ENCODE measurements around the gene RINL.
A peak's percentile ranks its signal among the peaks of the same experiment; 100 is the strongest.

The RINL gene

DNA sequence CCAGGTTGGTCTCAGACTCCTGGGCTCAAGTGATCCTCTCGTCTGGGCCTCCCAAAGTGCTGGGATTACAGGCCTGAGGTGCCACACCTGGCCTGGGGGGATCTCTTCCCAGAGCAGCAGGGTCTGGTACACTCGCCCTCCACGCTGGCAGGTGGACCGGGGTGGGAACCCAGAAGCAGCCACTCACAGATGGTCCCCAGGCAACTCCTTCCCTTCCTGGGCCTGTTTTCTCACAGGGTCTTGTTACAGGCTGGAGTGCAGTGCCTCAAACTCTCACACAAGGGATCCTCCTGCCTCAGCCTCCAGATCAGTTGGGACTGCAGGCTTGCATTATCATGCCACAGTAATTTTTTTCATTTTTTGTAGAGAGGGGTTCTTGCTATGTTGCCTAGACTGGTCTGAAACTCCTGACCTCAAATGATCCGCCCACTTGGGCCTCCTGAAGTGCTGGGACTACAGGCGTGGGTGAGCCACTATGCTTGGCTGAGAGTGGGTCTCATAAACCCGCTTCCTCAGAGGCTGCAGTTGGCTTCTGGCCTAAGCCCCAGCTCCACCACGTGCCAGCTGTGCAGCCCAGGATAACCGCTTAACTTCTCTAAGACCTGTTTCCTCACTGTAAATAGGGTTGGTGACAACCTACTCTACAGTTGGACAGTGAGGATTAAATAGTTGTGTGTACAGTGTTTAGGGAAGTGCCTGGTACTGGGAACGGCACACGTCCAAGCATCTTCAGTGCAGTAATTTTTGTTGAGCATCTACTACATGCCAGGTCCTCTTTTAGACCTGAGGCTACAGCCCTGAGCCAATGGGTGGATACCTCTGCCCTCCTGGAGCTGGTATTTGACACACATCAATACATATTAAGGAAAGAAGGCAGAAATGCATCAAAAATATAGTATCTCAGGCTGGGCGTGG is 34.8 kb upstream of the RINL start:
- DNase-seq (ENCODE audit: insufficient read length, low spot score) (no peak), FAIRE-seq (no peak)
- no peak for TF ChIP-seq POLR2A (IDR thresholded peaks at IDR 0.05; ENCODE audit: low read depth, low read length)

DNA sequence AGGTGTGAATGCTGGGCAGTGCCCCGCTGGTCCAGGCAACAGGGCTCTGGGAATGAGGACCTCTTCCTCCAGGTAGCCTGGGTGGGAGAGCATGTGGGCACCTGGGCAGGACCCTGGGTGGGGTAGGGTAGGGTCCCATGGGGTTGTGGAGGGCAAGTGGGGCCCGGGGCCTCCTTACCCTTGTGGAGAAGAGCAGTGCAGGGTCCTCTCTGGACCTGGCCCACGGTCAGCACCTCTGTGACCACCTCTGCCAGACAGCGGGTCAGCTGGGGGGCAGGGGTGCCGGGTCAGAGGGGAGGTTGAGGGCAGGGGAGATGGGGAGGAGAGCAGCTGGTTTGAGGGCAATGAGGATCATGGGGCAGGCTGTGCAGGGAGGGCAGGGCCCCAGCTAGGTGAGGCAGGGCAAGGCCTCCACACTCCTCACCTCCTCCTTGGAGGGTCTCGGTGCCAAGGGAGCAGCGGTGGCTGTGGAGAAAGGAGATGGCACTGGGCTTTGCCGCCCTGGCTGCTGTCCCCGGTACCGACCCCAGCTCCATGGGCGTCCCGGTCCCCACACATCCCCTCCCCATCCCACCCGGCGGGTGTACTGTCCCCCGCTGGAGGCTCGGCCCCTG is 33.4 kb upstream of the RINL start:
- FAIRE-seq (no peak), DNase-seq (ENCODE audit: insufficient read length, low spot score) (no peak)
- TF ChIP-seq POLR2A (IDR thresholded peaks at IDR 0.05; ENCODE audit: low read depth, low read length): no peak

DNA sequence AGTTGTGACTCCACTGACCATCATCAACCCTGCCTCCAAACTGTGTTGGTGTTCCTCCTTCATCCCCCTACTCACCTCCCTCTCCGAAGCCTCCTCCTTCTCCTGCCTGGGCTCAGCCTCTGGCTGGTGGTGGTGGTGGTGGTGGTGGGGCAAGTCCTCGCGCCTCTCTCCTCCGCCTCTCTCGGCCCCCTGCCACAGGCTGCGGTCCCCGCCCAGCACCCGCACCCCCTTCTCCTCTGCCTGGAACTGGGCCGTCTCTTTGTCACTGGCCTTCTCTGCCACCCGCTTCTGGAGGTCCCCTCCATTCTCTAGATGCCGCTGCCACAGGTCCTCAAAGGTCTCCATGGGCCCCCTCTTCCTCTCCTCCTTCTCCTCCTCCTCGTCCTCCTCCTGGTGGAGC is 32.4 kb upstream of the RINL start:
- no peak for TF ChIP-seq POLR2A (IDR thresholded peaks at IDR 0.05; ENCODE audit: low read depth, low read length)
- DNase-seq (ENCODE audit: insufficient read length, low spot score) (no peak), FAIRE-seq (no peak)

DNA sequence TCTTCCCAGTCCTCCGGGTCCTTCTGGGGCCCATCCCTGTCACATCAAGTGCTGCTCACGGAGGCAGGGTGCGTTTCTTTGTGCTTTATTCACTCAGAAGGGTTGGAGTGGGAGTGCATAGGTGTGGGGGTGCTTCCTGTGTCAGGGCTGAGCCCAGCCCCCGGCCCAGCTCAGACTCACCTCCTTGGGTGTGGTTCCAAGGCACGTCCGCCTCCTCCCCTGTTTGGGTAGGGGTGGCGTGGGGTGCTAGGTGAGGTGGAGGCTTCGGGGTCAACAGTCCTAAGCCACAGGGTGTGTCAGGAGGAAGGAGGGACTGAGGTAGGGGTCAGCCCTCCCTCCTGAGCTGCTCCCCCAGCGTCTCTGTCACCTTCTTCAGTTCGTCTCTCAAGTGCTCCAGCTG is 30.8 kb upstream of the RINL start:
- no peak for FAIRE-seq
- no peak for TF ChIP-seq POLR2A (IDR thresholded peaks at IDR 0.05; ENCODE audit: low read depth, low read length)

DNA sequence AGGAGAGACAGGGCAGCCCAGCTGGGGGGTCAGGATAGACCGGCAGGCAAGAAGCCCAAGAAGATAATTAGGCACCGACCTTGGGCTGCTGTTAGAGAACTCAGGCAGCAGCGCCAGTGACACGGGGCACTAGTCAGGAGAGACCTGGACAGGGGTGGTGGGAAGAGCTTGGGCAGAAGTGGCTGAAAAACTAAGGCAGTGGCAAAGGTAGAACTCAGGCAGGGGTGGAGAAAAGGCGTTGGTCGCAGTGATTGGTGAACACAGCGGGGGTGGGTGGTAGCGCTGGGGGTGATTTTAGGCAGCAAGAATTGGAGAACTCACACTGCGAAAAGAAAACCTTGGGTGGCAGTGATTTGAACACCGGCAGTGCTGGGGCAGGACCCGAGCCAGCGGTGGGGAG is 29.6 kb upstream of the RINL start:
- FAIRE-seq (no peak), DNase-seq (ENCODE audit: insufficient read length, low spot score) (no peak)
- no peak for TF ChIP-seq POLR2A (IDR thresholded peaks at IDR 0.05; ENCODE audit: low read depth, low read length)

More for the DNA sequence above, 30.8 kb upstream of the RINL start:
- no peak for DNase-seq (ENCODE audit: insufficient read length, low spot score)

DNA sequence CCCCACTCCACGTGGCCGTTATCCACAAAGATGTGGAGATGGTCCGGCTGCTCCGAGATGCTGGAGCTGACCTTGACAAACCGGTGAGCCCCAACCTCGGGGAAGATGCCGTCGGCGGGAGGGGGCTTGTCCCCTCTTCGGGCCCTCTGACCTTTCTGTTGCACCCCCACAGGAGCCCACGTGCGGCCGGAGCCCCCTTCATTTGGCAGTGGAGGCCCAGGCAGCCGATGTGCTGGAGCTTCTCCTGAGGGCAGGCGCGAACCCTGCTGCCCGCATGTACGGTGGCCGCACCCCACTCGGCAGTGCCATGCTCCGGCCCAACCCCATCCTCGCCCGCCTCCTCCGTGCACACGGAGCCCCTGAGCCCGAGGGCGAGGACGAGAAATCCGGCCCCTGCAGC is 29.2 kb upstream of the RINL start:
- DNase-seq (ENCODE audit: insufficient read length, low spot score) (no peak), FAIRE-seq (no peak)
- no peak for TF ChIP-seq POLR2A (IDR thresholded peaks at IDR 0.05; ENCODE audit: low read depth, low read length)

DNA sequence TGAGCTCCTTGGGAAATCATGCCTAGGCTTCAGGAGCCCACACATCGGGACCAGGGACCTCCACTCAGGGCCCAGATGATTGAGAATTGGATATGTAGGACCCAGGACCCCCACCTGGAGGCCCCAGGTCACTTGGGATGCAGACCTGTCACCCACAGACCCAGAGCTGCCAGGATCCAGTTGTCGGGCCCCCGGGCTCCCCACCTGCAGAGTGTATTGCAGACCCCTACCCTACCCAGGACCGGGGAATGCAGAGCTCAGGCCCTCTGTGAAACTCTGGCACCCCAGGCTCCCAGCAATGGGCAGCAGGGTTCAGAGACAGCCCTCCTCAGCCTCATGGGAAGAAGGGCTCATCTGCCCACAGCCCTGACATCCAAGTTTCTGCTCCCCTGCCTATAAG is 27.5 kb upstream of the RINL start:
- DNase-seq (ENCODE audit: insufficient read length, low spot score) (no peak), FAIRE-seq (no peak)
- TF ChIP-seq POLR2A (IDR thresholded peaks at IDR 0.05; ENCODE audit: low read depth, low read length): no peak

DNA sequence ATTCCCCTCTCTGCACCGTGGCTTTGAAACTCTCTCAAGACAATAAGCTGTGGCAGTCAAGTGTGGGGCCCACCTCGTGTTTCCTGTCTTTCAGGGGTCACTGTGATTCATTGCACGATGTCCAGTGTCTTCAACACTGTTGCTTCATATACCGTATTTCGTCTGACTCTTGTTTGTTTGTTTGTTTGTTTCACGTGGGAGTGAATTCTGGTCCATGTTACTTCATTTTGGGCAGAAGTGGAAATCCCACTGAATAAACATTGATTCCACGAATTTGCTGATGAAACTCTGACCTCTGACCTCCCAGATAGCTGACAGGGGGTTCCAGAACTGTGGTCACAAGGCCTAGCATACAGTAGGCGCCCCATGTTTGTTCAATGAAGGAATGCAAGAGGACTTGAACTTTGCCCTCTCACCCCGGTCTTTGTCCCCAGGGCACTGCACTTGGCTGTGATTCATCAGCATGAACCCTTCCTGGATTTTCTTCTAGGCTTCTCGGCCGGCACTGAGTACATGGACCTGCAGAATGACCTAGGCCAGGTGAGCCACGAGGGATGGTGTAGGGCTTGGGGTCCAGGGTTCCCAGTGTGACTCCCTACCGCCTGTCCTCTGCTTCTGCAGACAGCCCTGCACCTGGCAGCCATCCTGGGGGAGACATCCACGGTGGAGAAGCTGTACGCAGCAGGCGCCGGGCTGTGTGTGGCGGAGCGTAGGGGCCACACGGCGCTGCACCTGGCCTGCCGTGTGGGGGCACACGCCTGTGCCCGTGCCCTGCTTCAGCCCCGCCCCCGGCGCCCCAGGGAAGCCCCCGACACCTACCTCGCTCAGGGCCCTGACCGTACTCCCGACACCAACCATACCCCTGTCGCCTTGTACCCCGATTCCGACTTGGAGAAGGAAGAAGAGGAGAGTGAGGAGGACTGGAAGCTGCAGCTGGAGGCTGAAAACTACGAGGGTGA is 26.8 kb upstream of the RINL start:
- no peak for FAIRE-seq
- no peak for TF ChIP-seq POLR2A (IDR thresholded peaks at IDR 0.05; ENCODE audit: low read depth, low read length)

DNA sequence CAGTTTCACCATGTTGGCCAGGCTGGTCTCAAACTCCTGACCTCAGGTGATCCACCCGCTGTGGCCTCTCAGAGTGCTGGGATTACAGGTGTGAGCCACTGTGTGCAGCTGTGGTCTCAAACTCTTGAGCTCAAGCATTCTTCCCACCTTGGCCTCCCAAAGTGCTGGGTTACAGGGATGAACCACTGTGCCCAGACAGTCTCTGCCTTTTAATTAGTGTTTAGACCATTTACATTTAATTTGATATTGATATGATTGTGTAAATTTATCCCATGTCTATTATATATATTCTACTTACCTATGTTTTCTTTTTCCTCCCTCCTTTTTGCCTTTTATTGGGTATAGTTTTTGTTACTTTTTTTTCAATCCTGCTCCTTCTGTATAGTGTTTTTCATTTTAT is 23.6 kb upstream of the RINL start:
- no peak for FAIRE-seq
- DNase-seq (ENCODE audit: insufficient read length, low spot score): no peak
- TF ChIP-seq POLR2A (IDR thresholded peaks at IDR 0.05; ENCODE audit: low read depth, low read length): no peak

More for the DNA sequence above, 26.8 kb upstream of the RINL start:
- no peak for DNase-seq (ENCODE audit: insufficient read length, low spot score)

DNA sequence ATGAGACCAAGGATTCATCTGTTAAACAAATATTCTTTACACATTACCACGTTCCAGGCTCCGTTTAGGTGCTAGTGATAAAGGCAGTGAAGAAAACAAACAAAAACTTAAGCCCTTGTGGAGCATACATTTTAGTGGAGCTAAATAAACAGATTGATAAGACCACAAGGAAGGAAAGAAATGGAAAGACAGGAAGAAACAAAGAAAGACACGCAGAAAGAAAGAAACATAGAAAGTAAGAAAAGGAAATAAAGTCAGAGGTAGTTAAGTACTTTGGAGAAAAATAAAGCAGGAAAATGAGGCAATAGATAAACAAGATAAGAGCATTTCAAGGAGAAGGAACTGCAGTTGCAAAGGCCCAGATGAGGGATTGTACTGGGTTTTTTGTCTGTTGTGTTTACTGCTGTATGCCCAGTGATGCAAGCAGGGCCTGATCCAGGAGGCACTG is 22.7 kb upstream of the RINL start:
- no peak for TF ChIP-seq POLR2A (IDR thresholded peaks at IDR 0.05; ENCODE audit: low read depth, low read length)
- no peak for FAIRE-seq

DNA sequence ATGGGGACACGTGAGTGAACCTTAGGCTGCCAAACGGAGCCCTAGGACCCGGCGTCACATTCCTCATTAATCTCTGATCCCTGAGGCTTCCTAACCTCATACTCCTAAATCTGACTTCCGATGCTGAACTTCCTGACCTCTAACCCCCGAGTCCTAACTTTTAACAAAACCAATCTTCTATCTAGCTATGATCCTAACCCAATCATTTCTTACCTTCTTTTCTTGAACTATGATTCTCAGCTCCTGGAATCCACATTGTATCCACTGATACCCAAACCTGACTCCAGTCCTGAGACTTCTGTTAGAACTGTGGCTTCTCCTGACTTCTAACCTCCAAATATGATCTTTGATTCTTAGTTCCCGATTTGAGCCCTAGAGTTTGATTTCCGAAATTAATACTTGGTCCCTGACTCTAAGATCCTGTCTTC is 22.1 kb upstream of the RINL start:
- no peak for DNase-seq (ENCODE audit: insufficient read length, low spot score)
- no peak for FAIRE-seq
- TF ChIP-seq POLR2A (IDR thresholded peaks at IDR 0.05; ENCODE audit: low read depth, low read length): no peak

More for the DNA sequence above, 22.7 kb upstream of the RINL start:
- no peak for DNase-seq (ENCODE audit: insufficient read length, low spot score)

DNA sequence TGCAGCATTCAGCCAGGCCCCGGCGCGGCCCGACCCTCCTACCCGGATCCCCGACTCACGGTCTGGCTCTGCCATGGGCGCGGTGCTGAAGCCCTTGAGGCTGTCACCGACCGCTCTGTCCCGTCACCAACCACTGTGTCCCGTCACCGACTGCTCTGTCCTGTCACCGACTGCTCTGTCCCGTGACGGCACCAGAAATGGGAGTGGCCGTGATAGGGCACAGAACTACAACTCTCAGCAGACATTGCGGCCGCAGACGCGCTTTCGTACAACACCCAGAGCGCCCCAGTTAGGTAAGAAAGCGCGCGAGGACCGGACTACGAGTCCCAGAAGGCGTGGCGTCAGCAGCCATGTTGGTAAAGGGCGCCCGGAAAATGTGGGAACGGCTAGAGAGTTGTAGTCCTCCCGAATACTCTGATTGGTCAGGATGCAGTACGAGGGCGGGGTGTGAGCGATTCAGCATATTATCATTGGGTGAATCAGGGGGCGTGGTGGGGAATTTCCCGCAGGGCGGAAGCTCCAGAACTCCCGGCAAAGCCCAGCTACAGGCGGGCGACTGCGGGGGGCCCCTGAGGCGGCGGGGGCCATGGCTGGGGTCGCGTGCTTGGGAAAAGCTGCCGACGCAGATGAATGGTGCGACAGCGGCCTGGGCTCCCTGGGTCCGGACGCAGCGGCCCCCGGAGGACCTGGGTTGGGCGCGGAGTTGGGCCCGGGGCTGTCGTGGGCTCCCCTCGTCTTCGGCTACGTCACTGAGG is 21.5 kb upstream of the RINL start, which contains the start of the genes NFKBIB and SIRT2:
Gene NFKBIB (plus strand): TSS at position 523 of the 755 bp plus-strand sequence. CDS start 64 bp downstream, at position 587.
Gene SIRT2 (minus strand): TSS at position 172 of the 755 bp plus-strand sequence. CDS start 97 bp downstream, at position 75.
- TF ChIP-seq POLR2A (IDR thresholded peaks at IDR 0.05; ENCODE audit: low read depth, low read length): peak; percentile 77
- peak; percentile 98 for DNase-seq (ENCODE audit: insufficient read length, low spot score)
- peak; percentile 91 for FAIRE-seq
